RKO (cell line): ENCODE results near the gene MYZAP.

Experiments used
- DNase-seq: peaks from one replicate; pipeline ENCODE4 v3.0.0-alpha.2; 2016; ENCODE audit warnings: low spot score

MYZAP gene

DNA sequence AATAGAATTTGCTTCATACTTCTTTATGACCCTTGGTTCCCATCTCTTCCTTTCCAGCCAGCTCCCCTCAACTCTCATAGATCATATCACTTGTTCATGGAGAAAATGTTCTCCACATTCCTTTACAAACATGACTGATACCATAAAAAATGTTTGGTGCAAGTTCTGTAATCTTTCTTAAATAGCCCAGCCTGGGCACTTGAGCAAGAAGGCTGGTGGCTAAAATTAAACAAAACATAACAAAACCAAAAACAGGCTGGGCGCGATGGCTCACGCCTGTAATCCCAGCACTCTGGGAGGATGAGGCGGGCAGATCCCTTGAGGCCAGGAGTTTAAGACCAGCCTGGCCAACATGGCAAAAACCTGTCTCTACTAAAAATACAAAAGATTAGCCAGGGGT lies 105.9 kb downstream of the MYZAP start:
- DNase-seq: no peak

DNA sequence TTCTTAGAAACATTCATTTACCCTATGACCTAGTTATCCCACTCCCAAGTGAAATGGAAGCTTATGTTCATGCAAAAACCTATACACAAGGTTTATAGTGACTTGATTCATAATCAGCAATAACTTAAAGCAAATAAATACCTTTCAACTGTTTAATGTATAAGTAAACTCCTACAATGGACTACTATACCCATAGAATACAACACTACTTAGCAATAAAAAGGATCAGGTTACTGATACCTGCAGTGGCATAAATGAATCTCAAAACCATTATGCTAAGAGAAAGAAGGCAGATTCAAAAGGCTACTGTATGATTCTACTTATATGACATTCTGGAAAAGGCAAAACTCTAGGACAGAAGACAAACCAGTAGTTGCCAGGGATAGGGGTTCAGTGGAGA lies 106.5 kb downstream of the MYZAP start:
- no peak for DNase-seq

DNA sequence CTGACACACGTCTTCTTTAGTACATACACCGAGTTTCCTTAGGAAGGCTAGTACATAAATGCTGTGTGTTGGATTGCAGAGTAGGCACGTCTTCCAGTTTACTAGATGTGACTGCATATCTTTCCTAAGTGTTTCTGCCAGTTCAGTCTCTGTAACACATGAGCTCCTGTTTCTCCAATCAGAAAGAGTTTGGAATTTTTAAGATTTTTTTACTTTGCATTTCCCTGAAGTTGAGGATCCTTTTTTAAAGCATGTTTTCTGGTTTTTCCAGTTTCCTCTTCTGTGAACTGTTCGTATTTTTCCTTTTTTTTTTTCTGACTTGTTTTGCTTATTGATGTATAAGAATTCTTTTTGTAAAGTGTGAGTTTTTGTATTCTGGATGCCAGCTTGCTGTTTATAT lies 107.3 kb downstream of the MYZAP start:
- no peak for DNase-seq

DNA sequence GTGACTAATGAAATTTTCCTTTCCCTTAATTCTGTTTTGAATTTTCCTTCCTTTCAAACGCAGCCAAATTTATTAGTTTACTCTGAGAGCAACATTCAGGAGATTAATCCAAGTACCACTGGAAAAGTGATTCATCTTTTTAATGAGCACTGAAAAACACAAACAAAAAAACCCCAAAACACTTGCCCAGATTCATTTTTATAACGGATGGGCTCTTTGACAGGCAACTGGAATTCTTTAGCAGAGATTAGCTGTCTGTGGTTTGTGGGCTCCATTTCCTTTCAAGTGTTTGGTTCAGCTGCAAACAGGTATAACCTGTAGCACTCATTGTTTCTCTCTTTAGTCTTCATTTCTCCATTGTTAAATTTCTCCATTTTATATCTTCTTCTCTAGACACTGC lies 111.7 kb downstream of the MYZAP start:
- no peak for DNase-seq

DNA sequence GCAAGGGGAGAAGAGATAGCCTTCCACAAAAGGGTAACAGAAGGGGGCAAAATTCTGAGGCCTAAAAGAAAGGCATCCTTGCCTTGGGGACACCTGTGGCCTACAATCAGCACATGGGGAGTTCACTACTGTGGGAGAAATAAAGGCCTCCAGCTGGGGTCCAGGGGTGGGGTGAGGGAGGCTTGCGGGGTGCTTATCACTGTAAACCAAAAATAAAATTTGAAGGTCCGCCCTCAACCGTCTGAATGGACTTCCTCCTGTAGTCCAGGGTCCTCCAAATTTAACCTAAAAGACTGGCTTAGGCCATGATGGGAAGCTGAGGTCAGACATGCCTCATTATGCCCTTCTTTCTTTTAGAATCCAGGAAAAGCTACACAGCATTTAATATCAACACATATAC lies 112.7 kb downstream of the MYZAP start:
- DNase-seq: no peak

- DNase-seq: no peak
Observed at GRCh38 chr15:57705746-57706404, 114.2 kb downstream of the MYZAP start.

DNA sequence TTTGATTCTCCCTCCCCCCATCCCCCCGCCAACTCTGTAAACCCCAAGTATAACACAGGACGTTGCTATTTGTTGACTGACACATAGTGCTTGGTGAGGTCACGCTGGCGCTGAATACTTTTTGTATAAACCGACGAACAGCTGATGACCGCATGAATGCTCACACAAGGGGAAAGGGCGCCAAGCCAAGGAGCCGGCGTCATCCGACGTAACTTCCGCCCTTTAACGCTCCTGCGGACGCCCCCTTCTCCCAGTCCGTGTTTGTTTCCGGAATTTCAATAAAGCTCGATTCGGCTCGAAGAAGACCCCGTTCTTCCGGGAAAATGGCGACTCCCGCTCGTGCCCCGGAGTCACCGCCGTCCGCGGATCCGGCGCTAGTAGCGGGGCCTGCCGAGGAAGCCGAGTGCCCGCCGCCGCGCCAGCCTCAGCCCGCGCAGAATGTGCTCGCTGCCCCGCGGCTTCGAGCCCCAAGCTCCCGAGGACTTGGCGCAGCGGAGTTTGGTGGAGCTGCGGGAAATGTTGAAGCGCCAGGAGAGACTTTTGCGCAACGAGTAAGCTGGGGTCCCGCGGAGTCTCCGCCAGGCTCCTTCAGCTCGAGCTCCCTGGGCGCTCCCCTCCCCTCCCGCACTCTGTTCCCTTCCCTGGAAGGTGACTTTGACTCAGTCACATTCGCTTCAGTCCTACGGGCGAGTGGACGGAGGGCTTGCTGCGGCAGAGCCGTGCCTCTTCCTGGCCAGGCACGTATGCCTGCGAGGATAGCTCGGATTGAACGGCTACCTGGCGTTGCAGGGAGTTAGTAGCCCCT lies 114.9 kb downstream of the MYZAP start, which contains the start of gene POLR2M:
Gene POLR2M (plus strand): TSS at position 310 of the 805 bp plus-strand sequence. CDS start 129 bp downstream, at position 439.
- DNase-seq: peak; percentile 99

- peak; percentile 59 for DNase-seq
Observed at GRCh38 chr15:57708047-57708446, 116.3 kb downstream of the MYZAP start.

DNA sequence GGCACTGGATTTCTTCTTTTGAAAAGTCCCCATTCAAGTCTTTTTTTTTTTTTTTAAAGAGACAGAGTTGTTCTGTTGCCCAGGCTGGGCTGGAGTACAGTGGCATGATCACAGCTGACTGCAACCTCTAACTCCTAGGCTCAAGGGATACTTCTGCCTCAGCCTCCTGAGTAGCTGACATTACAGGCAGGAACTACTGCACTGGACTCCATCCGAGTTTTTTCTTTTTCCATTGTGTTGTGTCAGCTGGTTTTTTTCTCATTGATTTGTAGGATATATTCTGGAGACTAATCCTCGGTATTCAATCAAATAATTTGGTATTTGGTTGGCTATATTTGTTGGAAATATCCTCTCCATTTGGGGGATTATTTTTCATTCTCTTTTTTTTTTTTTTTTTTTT lies 126.6 kb downstream of the MYZAP start:
- no peak for DNase-seq

DNA sequence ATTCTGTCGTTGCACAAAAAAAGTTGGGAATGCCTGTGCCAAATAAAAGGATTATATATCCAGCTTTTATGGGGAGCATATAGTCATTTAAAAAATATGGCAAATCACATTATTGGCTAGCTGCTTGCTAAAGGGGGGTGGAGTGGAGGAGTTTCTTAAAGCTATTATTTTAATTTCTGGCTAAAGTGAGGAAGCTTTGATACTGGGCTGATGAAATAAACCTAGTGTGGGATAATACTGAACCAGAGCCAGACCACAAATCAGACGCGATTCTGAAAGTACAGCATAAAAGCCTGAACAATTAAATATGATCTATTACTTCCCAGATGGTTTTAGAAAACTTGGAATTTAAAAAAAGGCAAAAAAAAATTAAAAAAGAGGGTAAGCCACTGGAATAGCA lies 129.2 kb downstream of the MYZAP start:
- no peak for DNase-seq

- no peak for DNase-seq
Observed at GRCh38 chr15:57726411-57726810, 134.7 kb downstream of the MYZAP start.

DNA sequence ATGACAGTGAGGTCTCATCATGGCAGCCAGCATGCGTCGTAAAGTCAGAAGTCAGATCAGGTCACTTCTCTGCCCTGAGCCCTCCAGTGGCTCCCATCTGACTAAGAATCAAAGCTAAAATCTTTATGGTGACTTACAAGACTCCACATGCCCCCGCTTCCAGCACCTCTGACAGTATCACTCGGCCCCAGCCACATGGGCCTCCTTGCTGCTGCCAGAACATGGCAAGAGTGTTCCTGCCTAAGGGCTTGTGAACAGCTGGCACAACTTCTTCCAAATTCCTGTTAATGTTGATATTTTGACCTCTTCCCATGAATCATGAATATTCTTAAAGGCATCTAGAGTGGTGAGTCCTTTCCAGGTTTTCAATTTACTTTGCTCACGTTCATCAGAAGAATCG lies 135.3 kb downstream of the MYZAP start:
- DNase-seq: no peak

GRCh38 chr15:57728436-57728835 lies 136.7 kb downstream of the MYZAP start:
- no peak for DNase-seq

DNA sequence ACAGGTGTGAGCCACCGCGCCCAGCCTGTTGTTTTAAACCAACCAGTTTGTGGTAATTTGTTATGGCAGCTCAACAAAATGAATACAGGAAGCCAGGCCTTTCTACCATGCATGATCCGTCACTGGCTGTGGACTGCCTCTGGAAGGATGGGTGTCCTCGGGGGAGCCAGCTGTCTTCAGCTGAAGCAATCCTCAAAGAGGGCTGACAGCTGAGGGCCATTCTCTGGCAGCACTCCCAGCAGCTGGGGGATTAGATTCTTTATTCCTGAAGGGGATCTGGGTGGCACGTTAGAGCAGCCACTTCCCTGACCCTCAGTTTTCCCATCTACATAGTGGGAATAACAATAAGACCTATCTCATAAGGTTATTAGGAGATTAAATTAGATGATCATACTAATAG lies 139.2 kb downstream of the MYZAP start:
- DNase-seq: no peak

DNA sequence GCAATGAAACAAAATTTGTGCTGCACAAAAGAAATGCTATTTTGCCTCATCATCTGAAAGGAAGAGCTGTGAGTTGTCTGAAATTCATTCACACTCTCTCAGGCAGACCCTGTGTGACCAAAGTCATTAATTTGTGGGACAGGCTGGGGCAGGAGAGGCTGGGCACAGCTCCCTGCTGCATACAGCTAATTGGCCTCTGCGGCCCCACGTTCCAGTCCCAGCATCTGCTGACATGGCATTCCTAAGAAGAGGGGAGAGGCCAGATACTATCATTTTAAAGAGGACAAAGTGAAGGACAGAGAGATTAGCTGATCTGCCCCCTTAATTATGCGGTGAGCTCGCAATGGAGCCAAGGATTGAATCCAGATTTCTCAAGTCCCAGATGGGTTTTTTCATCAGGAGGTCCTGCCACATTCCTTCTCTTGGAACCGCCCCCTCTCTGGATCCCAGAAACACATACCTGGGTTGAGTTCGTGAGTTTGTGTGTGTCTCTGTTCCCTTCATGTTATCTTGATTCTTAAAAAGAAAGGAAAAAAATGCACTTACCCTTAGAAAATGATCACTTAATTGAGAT lies 139.9 kb downstream of the MYZAP start:
- no peak for DNase-seq

- peak; percentile 53 for DNase-seq
Observed at GRCh38 chr15:57732526-57733331, 141.0 kb downstream of the MYZAP start.

GRCh38 chr15:57734860-57735259 lies 143.2 kb downstream of the MYZAP start:
- no peak for DNase-seq
